ENCODE measurements around the gene NEU1. TPM values are rescaled to one million over a fixed set of nuclear protein-coding genes. Genes with fewer than 3 reads are reported as not detected.

The NEU1 gene
- total and polyA plus RNA-seq, 2 of the 8 experiments (the other 6 are each of a cell fraction or from before 2014, with no cell fraction given) = 41.2 to 72.1 TPM

DNA sequence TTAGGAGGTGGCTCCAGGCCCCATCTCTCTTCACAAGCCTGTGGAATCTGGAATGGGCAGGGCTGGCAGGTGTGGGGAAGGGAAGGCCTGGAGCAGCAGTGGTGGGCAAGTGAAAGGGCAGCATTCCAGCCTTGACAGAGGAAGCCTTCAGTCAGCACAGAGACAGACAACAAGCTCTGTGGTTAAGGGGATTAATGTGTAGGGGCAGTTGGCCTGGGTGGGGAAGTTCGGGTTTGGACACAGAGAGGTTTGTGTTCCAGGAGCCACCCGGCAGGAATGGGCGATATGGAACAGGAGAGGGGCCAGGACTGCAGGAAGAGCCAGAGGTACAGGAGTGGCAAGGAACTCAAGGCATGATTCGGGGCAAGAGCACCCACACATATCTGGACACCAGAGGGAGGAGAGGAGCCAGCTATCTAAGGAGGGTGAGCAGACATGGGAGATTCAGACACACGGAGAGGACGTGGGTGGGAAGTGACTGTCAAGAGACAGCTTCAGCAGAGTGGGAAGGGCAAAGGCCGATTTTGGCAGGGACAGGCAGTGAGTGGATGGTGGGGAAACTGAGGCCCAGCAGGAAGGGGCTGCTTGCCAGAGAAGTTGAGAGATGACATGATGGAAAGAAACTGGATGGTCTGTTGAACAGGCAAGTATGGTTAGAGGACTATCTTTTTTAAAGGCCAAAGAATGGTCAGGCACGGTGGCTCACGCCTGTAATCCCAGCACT lies 18.7 kb upstream of the NEU1 start (continued):
- TF ChIP-seq, protein P1, sequence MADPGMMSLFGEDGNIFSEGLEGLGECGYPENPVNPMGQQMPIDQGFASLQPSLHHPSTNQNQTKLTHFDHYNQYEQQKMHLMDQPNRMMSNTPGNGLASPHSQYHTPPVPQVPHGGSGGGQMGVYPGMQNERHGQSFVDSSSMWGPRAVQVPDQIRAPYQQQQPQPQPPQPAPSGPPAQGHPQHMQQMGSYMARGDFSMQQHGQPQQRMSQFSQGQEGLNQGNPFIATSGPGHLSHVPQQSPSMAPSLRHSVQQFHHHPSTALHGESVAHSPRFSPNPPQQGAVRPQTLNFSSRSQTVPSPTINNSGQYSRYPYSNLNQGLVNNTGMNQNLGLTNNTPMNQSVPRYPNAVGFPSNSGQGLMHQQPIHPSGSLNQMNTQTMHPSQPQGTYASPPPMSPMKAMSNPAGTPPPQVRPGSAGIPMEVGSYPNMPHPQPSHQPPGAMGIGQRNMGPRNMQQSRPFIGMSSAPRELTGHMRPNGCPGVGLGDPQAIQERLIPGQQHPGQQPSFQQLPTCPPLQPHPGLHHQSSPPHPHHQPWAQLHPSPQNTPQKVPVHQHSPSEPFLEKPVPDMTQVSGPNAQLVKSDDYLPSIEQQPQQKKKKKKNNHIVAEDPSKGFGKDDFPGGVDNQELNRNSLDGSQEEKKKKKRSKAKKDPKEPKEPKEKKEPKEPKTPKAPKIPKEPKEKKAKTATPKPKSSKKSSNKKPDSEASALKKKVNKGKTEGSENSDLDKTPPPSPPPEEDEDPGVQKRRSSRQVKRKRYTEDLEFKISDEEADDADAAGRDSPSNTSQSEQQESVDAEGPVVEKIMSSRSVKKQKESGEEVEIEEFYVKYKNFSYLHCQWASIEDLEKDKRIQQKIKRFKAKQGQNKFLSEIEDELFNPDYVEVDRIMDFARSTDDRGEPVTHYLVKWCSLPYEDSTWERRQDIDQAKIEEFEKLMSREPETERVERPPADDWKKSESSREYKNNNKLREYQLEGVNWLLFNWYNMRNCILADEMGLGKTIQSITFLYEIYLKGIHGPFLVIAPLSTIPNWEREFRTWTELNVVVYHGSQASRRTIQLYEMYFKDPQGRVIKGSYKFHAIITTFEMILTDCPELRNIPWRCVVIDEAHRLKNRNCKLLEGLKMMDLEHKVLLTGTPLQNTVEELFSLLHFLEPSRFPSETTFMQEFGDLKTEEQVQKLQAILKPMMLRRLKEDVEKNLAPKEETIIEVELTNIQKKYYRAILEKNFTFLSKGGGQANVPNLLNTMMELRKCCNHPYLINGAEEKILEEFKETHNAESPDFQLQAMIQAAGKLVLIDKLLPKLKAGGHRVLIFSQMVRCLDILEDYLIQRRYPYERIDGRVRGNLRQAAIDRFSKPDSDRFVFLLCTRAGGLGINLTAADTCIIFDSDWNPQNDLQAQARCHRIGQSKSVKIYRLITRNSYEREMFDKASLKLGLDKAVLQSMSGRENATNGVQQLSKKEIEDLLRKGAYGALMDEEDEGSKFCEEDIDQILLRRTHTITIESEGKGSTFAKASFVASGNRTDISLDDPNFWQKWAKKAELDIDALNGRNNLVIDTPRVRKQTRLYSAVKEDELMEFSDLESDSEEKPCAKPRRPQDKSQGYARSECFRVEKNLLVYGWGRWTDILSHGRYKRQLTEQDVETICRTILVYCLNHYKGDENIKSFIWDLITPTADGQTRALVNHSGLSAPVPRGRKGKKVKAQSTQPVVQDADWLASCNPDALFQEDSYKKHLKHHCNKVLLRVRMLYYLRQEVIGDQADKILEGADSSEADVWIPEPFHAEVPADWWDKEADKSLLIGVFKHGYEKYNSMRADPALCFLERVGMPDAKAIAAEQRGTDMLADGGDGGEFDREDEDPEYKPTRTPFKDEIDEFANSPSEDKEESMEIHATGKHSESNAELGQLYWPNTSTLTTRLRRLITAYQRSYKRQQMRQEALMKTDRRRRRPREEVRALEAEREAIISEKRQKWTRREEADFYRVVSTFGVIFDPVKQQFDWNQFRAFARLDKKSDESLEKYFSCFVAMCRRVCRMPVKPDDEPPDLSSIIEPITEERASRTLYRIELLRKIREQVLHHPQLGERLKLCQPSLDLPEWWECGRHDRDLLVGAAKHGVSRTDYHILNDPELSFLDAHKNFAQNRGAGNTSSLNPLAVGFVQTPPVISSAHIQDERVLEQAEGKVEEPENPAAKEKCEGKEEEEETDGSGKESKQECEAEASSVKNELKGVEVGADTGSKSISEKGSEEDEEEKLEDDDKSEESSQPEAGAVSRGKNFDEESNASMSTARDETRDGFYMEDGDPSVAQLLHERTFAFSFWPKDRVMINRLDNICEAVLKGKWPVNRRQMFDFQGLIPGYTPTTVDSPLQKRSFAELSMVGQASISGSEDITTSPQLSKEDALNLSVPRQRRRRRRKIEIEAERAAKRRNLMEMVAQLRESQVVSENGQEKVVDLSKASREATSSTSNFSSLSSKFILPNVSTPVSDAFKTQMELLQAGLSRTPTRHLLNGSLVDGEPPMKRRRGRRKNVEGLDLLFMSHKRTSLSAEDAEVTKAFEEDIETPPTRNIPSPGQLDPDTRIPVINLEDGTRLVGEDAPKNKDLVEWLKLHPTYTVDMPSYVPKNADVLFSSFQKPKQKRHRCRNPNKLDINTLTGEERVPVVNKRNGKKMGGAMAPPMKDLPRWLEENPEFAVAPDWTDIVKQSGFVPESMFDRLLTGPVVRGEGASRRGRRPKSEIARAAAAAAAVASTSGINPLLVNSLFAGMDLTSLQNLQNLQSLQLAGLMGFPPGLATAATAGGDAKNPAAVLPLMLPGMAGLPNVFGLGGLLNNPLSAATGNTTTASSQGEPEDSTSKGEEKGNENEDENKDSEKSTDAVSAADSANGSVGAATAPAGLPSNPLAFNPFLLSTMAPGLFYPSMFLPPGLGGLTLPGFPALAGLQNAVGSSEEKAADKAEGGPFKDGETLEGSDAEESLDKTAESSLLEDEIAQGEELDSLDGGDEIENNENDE (IDR thresholded peaks at IDR 0.05; ENCODE audit: insufficient replicate concordance, low read length) = no peak
- TF ChIP-seq ASH2L (IDR thresholded peaks at IDR 0.05; ENCODE audit: low read length) (no peak), SIN3A (conservative IDR thresholded peaks at IDR 0.05 in 1 of 2, IDR thresholded peaks at IDR 0.05 in 1 of 2; ENCODE audit: low read depth in 1 of 2, low read length in 2 of 2) (no peak), CBX8 (IDR thresholded peaks at IDR 0.05; ENCODE audit: borderline replicate concordance, low read depth, low read length) (no peak), MAFK (IDR thresholded peaks at IDR 0.05; ENCODE audit: low read depth, low read length) (no peak), CREB1 (IDR thresholded peaks at IDR 0.05) (no peak), NANOG (IDR thresholded peaks at IDR 0.05; ENCODE audit: insufficient read depth, low read depth, low read length, poor library complexity, severe bottlenecking) (no peak), TCF12 (IDR thresholded peaks at IDR 0.05; ENCODE audit: low read depth, low read length) (no peak), RBBP5 (IDR thresholded peaks at IDR 0.05; ENCODE audit: borderline replicate concordance, low read depth, low read length) (no peak), EGR1 (IDR thresholded peaks at IDR 0.05; ENCODE audit: borderline replicate concordance, low read depth, low read length) (no peak)
